Daoy (cell line): ENCODE data around the gene NRXN2. TPM values are rescaled to one million over a fixed set of nuclear protein-coding genes. Genes with fewer than 3 reads are reported as not detected.

Experiments
- DNase-seq: peaks from one replicate; pipeline ENCODE4 v3.0.0-alpha.2; 2015; ENCODE audit warnings: low read depth
- total RNA-seq: library from RNA; depleted of rRNA; stranded (reverse); fragments of >200 nt; shearing (Covaris generic); gene quantifications from 2 replicates; pipeline ENCODE4 v1.2.3, GENCODE V29; 2014

NRXN2 gene
- total RNA-seq, 1 experiment from 2014 or later, result 20.9 TPM

GRCh38 chr11:64649291-64649697, 73.7 kb downstream of the NRXN2 start:
- peak; percentile 23 for DNase-seq

GRCh38 chr11:64648551-64648950, 74.4 kb downstream of the NRXN2 start:
- DNase-seq, result no peak

- DNase-seq, result no peak
These were observed 75.8 kb downstream of the NRXN2 start for GRCh38 chr11:64647019-64647779.

- DNase-seq, result peak; percentile 11
These were observed 78.2 kb downstream of the NRXN2 start for GRCh38 chr11:64644647-64645275.

- DNase-seq, result no peak
These were observed 78.9 kb downstream of the NRXN2 start for GRCh38 chr11:64643920-64644646.

- peak; percentile 30 for DNase-seq
These were observed 79.6 kb downstream of the NRXN2 start for GRCh38 chr11:64643256-64643881.

GRCh38 chr11:64642871-64643255, 80.1 kb downstream of the NRXN2 start:
- DNase-seq, result no peak

GRCh38 chr11:64642418-64642735, 80.6 kb downstream of the NRXN2 start:
- no peak for DNase-seq

GRCh38 chr11:64641596-64642417, 81.2 kb downstream of the NRXN2 start:
- DNase-seq, result no peak

- DNase-seq, result no peak
These were observed 83.1 kb downstream of the NRXN2 start for GRCh38 chr11:64639885-64640284.

- no peak for DNase-seq
These were observed 84.2 kb downstream of the NRXN2 start for GRCh38 chr11:64638829-64639228.

GRCh38 chr11:64638018-64638665, 84.9 kb downstream of the NRXN2 start:
- no peak for DNase-seq

GRCh38 chr11:64637334-64638017, 85.5 kb downstream of the NRXN2 start:
- DNase-seq, result no peak

- no peak for DNase-seq
These were observed 89.3 kb downstream of the NRXN2 start for GRCh38 chr11:64633555-64634159.

GRCh38 chr11:64632654-64633053, 90.3 kb downstream of the NRXN2 start:
- no peak for DNase-seq

- no peak for DNase-seq
These were observed 90.8 kb downstream of the NRXN2 start for GRCh38 chr11:64632237-64632636.

GRCh38 chr11:64631675-64632074, 91.3 kb downstream of the NRXN2 start:
- no peak for DNase-seq

GRCh38 chr11:64629796-64630562, 93.0 kb downstream of the NRXN2 start:
- DNase-seq, result no peak

- no peak for DNase-seq
These were observed 93.9 kb downstream of the NRXN2 start for GRCh38 chr11:64629103-64629502.
